HepG2 (cell line): ENCODE results near the gene IQGAP2. TPM values are rescaled to one million over a fixed set of nuclear protein-coding genes. Genes with fewer than 3 reads are reported as not detected.
A peak's percentile ranks its signal among the peaks of the same experiment; 100 is the strongest.

Source experiments
- CBX2 ChIP-seq, 2 experiments: fragments of 200-600 bp in 1 of 2; sonication (generic); formaldehyde crosslinking in 1 of 2; IDR thresholded peaks; 2 replicates each; pipeline versions ENCODE4 v1.7.0 to v1.8.1; 2018 to 2022; ENCODE audit warnings: low read depth in 2 of 2, low read length in 1 of 2, mild to moderate bottlenecking in 1 of 2, missing genetic modification reagents in 1 of 2
- CENPT ChIP-seq: sonication (generic); formaldehyde crosslinking; IDR thresholded peaks from 2 replicates; pipeline ENCODE4 v1.8.0; 2022; ENCODE audit warnings: low read depth, mild to moderate bottlenecking, moderate library complexity, missing genetic modification reagents
- ETV6 ChIP-seq: sonication (generic); formaldehyde crosslinking; conservative IDR thresholded peaks from 2 replicates; pipeline ENCODE4 v1.4.0; 2020; ENCODE audit warnings: missing genetic modification reagents
- HMG20A ChIP-seq: IDR thresholded peaks from 2 replicates; pipeline ENCODE4 v1.6.1; 2016; ENCODE audit warnings: borderline replicate concordance
- HNRNPH1 ChIP-seq: fragments of 200-400 bp; formaldehyde crosslinking; optimal IDR thresholded peaks from 2 replicates; pipeline ENCODE3; 2017; ENCODE audit warnings: mild to moderate bottlenecking, low read depth, low read length
- KDM2A ChIP-seq: sonication (generic); formaldehyde crosslinking; IDR thresholded peaks from 2 replicates; pipeline ENCODE4 v1.4.0; 2020; ENCODE audit warnings: low read depth, missing genetic modification reagents, borderline replicate concordance
- NFYC ChIP-seq: IDR thresholded peaks from 2 replicates; pipeline ENCODE4 v1.6.1; 2016; ENCODE audit warnings: missing genetic modification reagents, missing compliant biosample characterization
- RELA ChIP-seq: sonication (generic); formaldehyde crosslinking; IDR thresholded peaks from 2 replicates; pipeline ENCODE4 v1.4.0; 2020; ENCODE audit warnings: missing genetic modification reagents
- RXRA ChIP-seq: sonication (generic); formaldehyde crosslinking; IDR thresholded peaks from 2 replicates; pipeline ENCODE4 v1.5.1; 2020; ENCODE audit warnings: missing genetic modification reagents
- SAP130 ChIP-seq: IDR thresholded peaks from 2 replicates; pipeline ENCODE4 v1.6.1; 2016; ENCODE audit warnings: low read depth
- SIX4 ChIP-seq: sonication (generic); formaldehyde crosslinking; IDR thresholded peaks from 2 replicates; pipeline ENCODE4 v1.4.0; 2020; ENCODE audit warnings: missing genetic modification reagents
- SOX13 ChIP-seq, 3 experiments: fragments of 450-650 bp in 1 of 3; sonication (generic) in 1 of 3; formaldehyde crosslinking in 1 of 3; IDR thresholded peaks in 2 of 3; conservative IDR thresholded peaks in 1 of 3; 2 replicates each; pipeline versions ENCODE4 v1.5.0 to v1.6.1; 2016 to 2020; ENCODE audit warnings: antibody characterized with exemption in 1 of 3, mild to moderate bottlenecking in 1 of 3, missing compliant biosample characterization in 1 of 3, missing genetic modification reagents in 1 of 3, moderate library complexity in 1 of 3
- ZNF256 ChIP-seq: sonication (generic); formaldehyde crosslinking; conservative IDR thresholded peaks from 2 replicates; pipeline ENCODE4 v1.4.0; 2020; ENCODE audit warnings: missing genetic modification reagents
- ZNF543 ChIP-seq: sonication (generic); formaldehyde crosslinking; IDR thresholded peaks from 2 replicates; pipeline ENCODE4 v1.4.0; 2020; ENCODE audit warnings: mild to moderate bottlenecking, missing genetic modification reagents
- ZNF547 ChIP-seq: sonication (generic); formaldehyde crosslinking; IDR thresholded peaks from 2 replicates; pipeline ENCODE4 v1.5.1; 2020; ENCODE audit warnings: mild to moderate bottlenecking, missing genetic modification reagents
- ZNF557 ChIP-seq: sonication (generic); formaldehyde crosslinking; IDR thresholded peaks from 2 replicates; pipeline ENCODE4 v1.4.0; 2020; ENCODE audit warnings: missing genetic modification reagents
- ZNF572 ChIP-seq: sonication (generic); formaldehyde crosslinking; IDR thresholded peaks from 2 replicates; pipeline ENCODE4 v1.5.1; 2020; ENCODE audit warnings: mild to moderate bottlenecking, missing genetic modification reagents
- ZNF616 ChIP-seq: sonication (generic); formaldehyde crosslinking; IDR thresholded peaks from 2 replicates; pipeline ENCODE4 v1.5.0; 2020; ENCODE audit warnings: low read depth, mild to moderate bottlenecking, missing genetic modification reagents
- ZNF749 ChIP-seq: sonication (generic); formaldehyde crosslinking; IDR thresholded peaks from 2 replicates; pipeline ENCODE4 v1.8.0; 2022; ENCODE audit warnings: mild to moderate bottlenecking, missing genetic modification reagents, moderate library complexity, borderline replicate concordance
- ZNF790 ChIP-seq: sonication (generic); formaldehyde crosslinking; IDR thresholded peaks from 2 replicates; pipeline ENCODE4 v1.8.0; 2022; ENCODE audit warnings: missing genetic modification reagents, mild to moderate bottlenecking, borderline replicate concordance
- polyA plus RNA-seq, 8 experiments: library from polyadenylated mRNA; depleted of rRNA in 3 of 8; stranded (reverse) in 7 of 8; unstranded in 1 of 8; fragments of >200 nt; fragmentation: Illumina TruSeq in 4 of 8; extraction: Trizol in 4 of 8; gene quantifications; 2 replicates each; pipeline versions ENCODE4 v1.2.1 to v1.2.3, GENCODE V29; 2011 to 2016; ENCODE audit warnings: low read depth in 4 of 8, missing spikeins in 1 of 8, mixed read lengths in 1 of 8; ENCODE audit not compliant: insufficient read depth in 1 of 8
- total RNA-seq, 5 experiments: library from RNA; depleted of rRNA; stranded (reverse); fragments of >200 nt; fragmentation: Illumina TruSeq; extraction: Trizol; gene quantifications; 2 replicates each; pipeline ENCODE4 v1.2.3, GENCODE V29; 2016; ENCODE audit warnings: low read depth in 1 of 5
- TF ChIP-seq, protein P1 (sequence below): sonication (generic); formaldehyde crosslinking; IDR thresholded peaks from 2 replicates; pipeline ENCODE4 v1.8.0; 2022; ENCODE audit warnings: missing genetic modification reagents, mild to moderate bottlenecking, moderate library complexity, borderline replicate concordance
- TF ChIP-seq, protein P2 (sequence below): sonication (generic); formaldehyde crosslinking; IDR thresholded peaks from 2 replicates; pipeline ENCODE4 v1.5.1; 2020; ENCODE audit warnings: mild to moderate bottlenecking, missing genetic modification reagents, moderate library complexity

IQGAP2 gene
- total and polyA plus RNA-seq, 2 of the 13 experiments (the other 11 are each of a cell fraction or from before 2014, with no cell fraction given), result 35.2 to 83.3 TPM

DNA sequence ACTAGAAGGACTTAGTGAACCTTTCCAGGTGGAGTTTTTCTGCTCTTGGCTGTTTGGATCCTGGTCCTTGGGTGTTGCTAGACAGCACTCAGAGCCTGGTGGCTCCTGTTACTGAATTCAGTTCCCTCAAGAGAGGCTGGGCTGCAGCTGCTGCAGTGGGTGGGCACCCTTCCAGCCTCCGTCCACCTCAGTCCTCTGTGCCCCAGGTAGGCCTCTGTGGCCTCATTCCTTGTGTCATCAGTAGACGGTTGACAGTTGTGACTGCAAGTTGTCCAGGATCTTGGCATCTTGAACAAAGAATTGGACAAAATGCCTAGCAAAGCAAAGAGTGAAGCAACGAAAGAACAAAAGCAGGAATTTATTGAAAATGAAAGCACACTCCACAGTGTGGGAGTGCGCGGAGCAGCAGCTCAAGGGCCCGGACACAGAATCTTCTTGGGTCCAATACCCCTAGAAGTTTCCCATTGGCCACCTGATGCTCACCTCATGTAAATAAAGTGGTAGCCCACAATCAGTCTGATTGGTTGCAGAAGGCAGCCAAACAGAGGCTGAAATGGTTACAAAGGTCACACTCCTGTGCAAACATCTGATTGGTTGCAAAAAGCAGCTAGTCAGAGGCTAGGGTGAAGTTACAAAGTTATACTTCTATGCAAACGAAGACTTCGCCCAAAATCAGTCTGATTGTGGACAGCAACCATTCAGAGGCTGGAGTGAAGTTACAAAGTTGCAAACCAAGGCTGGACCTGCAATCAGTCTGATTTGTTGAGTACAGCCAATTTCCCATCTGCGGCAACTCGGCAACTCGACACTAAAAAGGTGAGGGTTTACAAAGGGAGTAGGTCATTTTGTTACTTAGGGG is 352.9 kb downstream of the IQGAP2 start (continued):
- TF ChIP-seq SOX13 (IDR thresholded peaks at IDR 0.05) (no peak), SOX13 (CRISPR knock-in tag; conservative IDR thresholded peaks at IDR 0.05 in 1 of 2, IDR thresholded peaks at IDR 0.05 in 1 of 2) (no peak), ZNF547 (CRISPR knock-in tag) (no peak), HNRNPH1 (no peak), RELA (CRISPR knock-in tag) (no peak), ZNF572 (CRISPR knock-in tag) (no peak), ZNF616 (CRISPR knock-in tag) (no peak), ZNF790 (CRISPR knock-in tag) (no peak), KDM2A (CRISPR knock-in tag) (no peak), HMG20A (CRISPR knock-in tag) (no peak), ETV6 (no peak), ZNF749 (CRISPR knock-in tag) (no peak), NFYC (CRISPR knock-in tag) (peak; percentile 75), SAP130 (CRISPR knock-in tag) (no peak), ZNF543 (no peak), CBX2 (IDR thresholded peaks at IDR 0.05; ENCODE audit: low read depth, low read length) (no peak), CBX2 (CRISPR knock-in tag; IDR thresholded peaks at IDR 0.05; ENCODE audit: low read depth) (no peak), SIX4 (no peak), ZNF557 (0 out of 2 replicates have a peak, but pooled peaks have one; percentile 31), CENPT (CRISPR knock-in tag) (no peak), RXRA (peak; percentile 34; the same call in 1 of the 2 replicates), ZNF256 (CRISPR knock-in tag) (no peak)
- TF ChIP-seq, protein P1, sequence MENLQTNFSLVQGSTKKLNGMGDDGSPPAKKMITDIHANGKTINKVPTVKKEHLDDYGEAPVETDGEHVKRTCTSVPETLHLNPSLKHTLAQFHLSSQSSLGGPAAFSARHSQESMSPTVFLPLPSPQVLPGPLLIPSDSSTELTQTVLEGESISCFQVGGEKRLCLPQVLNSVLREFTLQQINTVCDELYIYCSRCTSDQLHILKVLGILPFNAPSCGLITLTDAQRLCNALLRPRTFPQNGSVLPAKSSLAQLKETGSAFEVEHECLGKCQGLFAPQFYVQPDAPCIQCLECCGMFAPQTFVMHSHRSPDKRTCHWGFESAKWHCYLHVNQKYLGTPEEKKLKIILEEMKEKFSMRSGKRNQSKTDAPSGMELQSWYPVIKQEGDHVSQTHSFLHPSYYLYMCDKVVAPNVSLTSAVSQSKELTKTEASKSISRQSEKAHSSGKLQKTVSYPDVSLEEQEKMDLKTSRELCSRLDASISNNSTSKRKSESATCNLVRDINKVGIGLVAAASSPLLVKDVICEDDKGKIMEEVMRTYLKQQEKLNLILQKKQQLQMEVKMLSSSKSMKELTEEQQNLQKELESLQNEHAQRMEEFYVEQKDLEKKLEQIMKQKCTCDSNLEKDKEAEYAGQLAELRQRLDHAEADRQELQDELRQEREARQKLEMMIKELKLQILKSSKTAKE (CRISPR knock-in tag), result no peak
- TF ChIP-seq, protein P2, sequence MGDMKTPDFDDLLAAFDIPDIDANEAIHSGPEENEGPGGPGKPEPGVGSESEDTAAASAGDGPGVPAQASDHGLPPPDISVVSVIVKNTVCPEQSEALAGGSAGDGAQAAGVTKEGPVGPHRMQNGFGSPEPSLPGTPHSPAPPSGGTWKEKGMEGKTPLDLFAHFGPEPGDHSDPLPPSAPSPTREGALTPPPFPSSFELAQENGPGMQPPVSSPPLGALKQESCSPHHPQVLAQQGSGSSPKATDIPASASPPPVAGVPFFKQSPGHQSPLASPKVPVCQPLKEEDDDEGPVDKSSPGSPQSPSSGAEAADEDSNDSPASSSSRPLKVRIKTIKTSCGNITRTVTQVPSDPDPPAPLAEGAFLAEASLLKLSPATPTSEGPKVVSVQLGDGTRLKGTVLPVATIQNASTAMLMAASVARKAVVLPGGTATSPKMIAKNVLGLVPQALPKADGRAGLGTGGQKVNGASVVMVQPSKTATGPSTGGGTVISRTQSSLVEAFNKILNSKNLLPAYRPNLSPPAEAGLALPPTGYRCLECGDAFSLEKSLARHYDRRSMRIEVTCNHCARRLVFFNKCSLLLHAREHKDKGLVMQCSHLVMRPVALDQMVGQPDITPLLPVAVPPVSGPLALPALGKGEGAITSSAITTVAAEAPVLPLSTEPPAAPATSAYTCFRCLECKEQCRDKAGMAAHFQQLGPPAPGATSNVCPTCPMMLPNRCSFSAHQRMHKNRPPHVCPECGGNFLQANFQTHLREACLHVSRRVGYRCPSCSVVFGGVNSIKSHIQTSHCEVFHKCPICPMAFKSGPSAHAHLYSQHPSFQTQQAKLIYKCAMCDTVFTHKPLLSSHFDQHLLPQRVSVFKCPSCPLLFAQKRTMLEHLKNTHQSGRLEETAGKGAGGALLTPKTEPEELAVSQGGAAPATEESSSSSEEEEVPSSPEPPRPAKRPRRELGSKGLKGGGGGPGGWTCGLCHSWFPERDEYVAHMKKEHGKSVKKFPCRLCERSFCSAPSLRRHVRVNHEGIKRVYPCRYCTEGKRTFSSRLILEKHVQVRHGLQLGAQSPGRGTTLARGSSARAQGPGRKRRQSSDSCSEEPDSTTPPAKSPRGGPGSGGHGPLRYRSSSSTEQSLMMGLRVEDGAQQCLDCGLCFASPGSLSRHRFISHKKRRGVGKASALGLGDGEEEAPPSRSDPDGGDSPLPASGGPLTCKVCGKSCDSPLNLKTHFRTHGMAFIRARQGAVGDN (CRISPR knock-in tag), result peak; percentile 61
